ENCODE data around the gene AIP.

Gene AIP

DNA sequence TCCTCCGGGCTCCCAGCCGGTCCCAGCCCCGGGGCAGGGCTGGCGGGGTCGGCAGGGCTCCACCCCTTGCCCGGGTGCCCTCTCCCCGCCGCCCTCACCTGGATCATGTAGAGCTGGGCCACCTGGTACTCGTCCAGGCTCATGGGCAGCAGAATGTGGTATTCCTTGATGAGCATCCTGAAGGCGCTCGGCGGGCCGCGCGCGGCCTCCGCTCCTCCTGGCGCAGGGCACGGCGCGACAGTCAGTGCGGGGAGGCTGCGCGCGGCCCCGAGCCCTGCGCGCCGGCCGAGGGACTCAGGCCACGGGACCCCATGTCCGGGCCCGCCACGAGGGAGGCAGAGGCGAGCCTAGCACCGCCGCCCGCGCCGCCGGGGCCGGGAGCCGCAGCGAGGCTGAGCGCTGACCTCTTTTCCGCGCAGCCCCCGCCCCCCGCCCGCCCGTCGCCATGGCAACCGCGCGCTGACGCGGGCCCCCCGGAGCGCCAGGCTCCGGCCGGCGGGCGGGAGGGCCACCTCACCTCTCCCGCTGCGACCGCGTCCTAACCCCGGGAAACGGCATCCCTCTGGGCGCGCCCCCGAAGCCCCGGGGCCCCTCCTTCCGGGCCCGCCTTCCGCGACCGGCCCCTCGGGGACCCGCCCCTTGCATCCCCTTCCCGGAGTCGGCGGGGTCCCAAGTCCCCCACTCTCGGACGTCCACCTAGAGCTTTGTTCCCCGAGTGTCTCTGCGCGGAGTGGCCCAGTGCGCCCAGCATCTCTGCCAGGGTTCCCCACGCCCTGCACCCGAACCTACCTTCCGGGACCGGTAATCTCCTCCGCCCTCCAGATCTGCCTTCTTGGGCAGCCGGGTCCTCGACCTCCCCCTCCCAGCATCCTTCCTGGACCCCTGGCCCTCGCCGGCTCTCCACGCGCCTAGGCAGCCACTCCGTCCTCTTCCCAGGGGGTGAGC is 21.5 kb downstream of the AIP start (continued):
- no peak for TF ChIP-seq ZNF366 (tag by site-specific recombination; conservative IDR thresholded peaks at IDR 0.05)
- TF ChIP-seq ZNF202 (tag by site-specific recombination; IDR thresholded peaks at IDR 0.05; ENCODE audit: borderline replicate concordance): no peak
- TF ChIP-seq INSM2 (tag by site-specific recombination; IDR thresholded peaks at IDR 0.05): no peak
- TF ChIP-seq KLF16 (tag by site-specific recombination; IDR thresholded peaks at IDR 0.05): no peak
- no peak for TF ChIP-seq ZNF830 (tag by site-specific recombination; IDR thresholded peaks at IDR 0.05; ENCODE audit: low read depth)
- TF ChIP-seq, protein P1, sequence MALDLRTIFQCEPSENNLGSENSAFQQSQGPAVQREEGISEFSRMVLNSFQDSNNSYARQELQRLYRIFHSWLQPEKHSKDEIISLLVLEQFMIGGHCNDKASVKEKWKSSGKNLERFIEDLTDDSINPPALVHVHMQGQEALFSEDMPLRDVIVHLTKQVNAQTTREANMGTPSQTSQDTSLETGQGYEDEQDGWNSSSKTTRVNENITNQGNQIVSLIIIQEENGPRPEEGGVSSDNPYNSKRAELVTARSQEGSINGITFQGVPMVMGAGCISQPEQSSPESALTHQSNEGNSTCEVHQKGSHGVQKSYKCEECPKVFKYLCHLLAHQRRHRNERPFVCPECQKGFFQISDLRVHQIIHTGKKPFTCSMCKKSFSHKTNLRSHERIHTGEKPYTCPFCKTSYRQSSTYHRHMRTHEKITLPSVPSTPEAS (tag by site-specific recombination; IDR thresholded peaks at IDR 0.05): no peak
- TF ChIP-seq SP2 (tag by site-specific recombination; IDR thresholded peaks at IDR 0.05): peak; percentile 73
- TF ChIP-seq, protein P2, sequence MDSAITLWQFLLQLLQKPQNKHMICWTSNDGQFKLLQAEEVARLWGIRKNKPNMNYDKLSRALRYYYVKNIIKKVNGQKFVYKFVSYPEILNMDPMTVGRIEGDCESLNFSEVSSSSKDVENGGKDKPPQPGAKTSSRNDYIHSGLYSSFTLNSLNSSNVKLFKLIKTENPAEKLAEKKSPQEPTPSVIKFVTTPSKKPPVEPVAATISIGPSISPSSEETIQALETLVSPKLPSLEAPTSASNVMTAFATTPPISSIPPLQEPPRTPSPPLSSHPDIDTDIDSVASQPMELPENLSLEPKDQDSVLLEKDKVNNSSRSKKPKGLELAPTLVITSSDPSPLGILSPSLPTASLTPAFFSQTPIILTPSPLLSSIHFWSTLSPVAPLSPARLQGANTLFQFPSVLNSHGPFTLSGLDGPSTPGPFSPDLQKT (IDR thresholded peaks at IDR 0.05; ENCODE audit: borderline replicate concordance, low read depth, low read length): no peak
- TF ChIP-seq ZNF549 (tag by site-specific recombination; IDR thresholded peaks at IDR 0.05): no peak
- no peak for TF ChIP-seq ZNF558 (tag by site-specific recombination; IDR thresholded peaks at IDR 0.05)
- no peak for TF ChIP-seq TCF7L2 (IDR thresholded peaks at IDR 0.05; ENCODE audit: borderline replicate concordance, low read depth, low read length)
- TF ChIP-seq SCRT1 (tag by site-specific recombination; IDR thresholded peaks at IDR 0.05; ENCODE audit: borderline replicate concordance): no peak
- TF ChIP-seq ZNF658 (tag by site-specific recombination; IDR thresholded peaks at IDR 0.05): no peak
- TF ChIP-seq KLF7 (tag by site-specific recombination; IDR thresholded peaks at IDR 0.05; ENCODE audit: borderline replicate concordance): no peak
- TF ChIP-seq, protein P3, sequence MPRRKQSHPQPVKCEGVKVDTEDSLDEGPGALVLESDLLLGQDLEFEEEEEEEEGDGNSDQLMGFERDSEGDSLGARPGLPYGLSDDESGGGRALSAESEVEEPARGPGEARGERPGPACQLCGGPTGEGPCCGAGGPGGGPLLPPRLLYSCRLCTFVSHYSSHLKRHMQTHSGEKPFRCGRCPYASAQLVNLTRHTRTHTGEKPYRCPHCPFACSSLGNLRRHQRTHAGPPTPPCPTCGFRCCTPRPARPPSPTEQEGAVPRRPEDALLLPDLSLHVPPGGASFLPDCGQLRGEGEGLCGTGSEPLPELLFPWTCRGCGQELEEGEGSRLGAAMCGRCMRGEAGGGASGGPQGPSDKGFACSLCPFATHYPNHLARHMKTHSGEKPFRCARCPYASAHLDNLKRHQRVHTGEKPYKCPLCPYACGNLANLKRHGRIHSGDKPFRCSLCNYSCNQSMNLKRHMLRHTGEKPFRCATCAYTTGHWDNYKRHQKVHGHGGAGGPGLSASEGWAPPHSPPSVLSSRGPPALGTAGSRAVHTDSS (tag by site-specific recombination; IDR thresholded peaks at IDR 0.05): no peak
- TF ChIP-seq ZNF596 (tag by site-specific recombination; IDR thresholded peaks at IDR 0.05): no peak
- no peak for TF ChIP-seq GLI4 (tag by site-specific recombination; IDR thresholded peaks at IDR 0.05)
- TF ChIP-seq EGR2 (tag by site-specific recombination; IDR thresholded peaks at IDR 0.05; ENCODE audit: low read depth): no peak
- no peak for TF ChIP-seq ZBTB1 (tag by site-specific recombination; IDR thresholded peaks at IDR 0.05)
- TF ChIP-seq ZNF473 (tag by site-specific recombination; IDR thresholded peaks at IDR 0.05): no peak
- TF ChIP-seq, protein P4, sequence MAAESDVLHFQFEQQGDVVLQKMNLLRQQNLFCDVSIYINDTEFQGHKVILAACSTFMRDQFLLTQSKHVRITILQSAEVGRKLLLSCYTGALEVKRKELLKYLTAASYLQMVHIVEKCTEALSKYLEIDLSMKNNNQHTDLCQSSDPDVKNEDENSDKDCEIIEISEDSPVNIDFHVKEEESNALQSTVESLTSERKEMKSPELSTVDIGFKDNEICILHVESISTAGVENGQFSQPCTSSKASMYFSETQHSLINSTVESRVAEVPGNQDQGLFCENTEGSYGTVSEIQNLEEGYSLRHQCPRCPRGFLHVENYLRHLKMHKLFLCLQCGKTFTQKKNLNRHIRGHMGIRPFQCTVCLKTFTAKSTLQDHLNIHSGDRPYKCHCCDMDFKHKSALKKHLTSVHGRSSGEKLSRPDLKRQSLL (tag by site-specific recombination; IDR thresholded peaks at IDR 0.05): no peak
- TF ChIP-seq ZNF324 (tag by site-specific recombination; IDR thresholded peaks at IDR 0.05): no peak
- peak; percentile 50; the same call in 1 of the 2 replicates for TF ChIP-seq KLF9 (tag by site-specific recombination; IDR thresholded peaks at IDR 0.05; ENCODE audit: low read depth)
- TF ChIP-seq, protein P5, sequence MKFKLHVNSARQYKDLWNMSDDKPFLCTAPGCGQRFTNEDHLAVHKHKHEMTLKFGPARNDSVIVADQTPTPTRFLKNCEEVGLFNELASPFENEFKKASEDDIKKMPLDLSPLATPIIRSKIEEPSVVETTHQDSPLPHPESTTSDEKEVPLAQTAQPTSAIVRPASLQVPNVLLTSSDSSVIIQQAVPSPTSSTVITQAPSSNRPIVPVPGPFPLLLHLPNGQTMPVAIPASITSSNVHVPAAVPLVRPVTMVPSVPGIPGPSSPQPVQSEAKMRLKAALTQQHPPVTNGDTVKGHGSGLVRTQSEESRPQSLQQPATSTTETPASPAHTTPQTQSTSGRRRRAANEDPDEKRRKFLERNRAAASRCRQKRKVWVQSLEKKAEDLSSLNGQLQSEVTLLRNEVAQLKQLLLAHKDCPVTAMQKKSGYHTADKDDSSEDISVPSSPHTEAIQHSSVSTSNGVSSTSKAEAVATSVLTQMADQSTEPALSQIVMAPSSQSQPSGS (tag by site-specific recombination; IDR thresholded peaks at IDR 0.05; ENCODE audit: low read depth): no peak
- no peak for TF ChIP-seq ZSCAN30 (tag by site-specific recombination; IDR thresholded peaks at IDR 0.05)
- TF ChIP-seq, protein P6, sequence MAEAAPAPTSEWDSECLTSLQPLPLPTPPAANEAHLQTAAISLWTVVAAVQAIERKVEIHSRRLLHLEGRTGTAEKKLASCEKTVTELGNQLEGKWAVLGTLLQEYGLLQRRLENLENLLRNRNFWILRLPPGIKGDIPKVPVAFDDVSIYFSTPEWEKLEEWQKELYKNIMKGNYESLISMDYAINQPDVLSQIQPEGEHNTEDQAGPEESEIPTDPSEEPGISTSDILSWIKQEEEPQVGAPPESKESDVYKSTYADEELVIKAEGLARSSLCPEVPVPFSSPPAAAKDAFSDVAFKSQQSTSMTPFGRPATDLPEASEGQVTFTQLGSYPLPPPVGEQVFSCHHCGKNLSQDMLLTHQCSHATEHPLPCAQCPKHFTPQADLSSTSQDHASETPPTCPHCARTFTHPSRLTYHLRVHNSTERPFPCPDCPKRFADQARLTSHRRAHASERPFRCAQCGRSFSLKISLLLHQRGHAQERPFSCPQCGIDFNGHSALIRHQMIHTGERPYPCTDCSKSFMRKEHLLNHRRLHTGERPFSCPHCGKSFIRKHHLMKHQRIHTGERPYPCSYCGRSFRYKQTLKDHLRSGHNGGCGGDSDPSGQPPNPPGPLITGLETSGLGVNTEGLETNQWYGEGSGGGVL (tag by site-specific recombination; IDR thresholded peaks at IDR 0.05): no peak
- TF ChIP-seq ZNF394 (tag by site-specific recombination; IDR thresholded peaks at IDR 0.05; ENCODE audit: borderline replicate concordance): no peak
- no peak for TF ChIP-seq ZNF514 (tag by site-specific recombination; IDR thresholded peaks at IDR 0.05)
- TF ChIP-seq PRDM1 (tag by site-specific recombination; IDR thresholded peaks at IDR 0.05): no peak
- no peak for TF ChIP-seq SETDB1 (IDR thresholded peaks at IDR 0.05; ENCODE audit: insufficient read length, low read length)

Data from HEK293 (cell line).